Left ventricle myocardium superior (tissue), 1 donor: Measurements from ENCODE around the gene NEDD1. TPM values are rescaled to one million over a fixed set of nuclear protein-coding genes. Genes with fewer than 3 reads are reported as not detected.

Source experiments
- ATAC-seq: fragments of 200-7000 bp; cut with Tn5 transposase; one replicate; pipeline ENCODE4 v1.9.1; 2020; ENCODE audit warnings: mild to moderate bottlenecking, moderate library complexity
- DNase-seq: peaks from one replicate; pipeline ENCODE4 v3.0.0-alpha.2; 2020
- intact Hi-C: fragments of 100-400 bp; cut with micrococcal nuclease; formaldehyde crosslinking; loops from one replicate; pipeline ENCODE4 v1.11.0; 2022
- long read RNA-seq: library from polyadenylated mRNA; unstranded; transcript quantifications from one replicate; pipeline ENCODE4 v2.0.0, GENCODE V29; 2021
- total RNA-seq: library from RNA; stranded (reverse); fragmentation: NEBNext Ultra II Directional; extraction: Animal tissue kit (Norgen Biotek cat#: 25700); gene quantifications from one replicate; pipeline ENCODE4 v1.2.1, GENCODE V29; 2021
- donor health status: DM: no; HTN: yes; CAD: no; lungs with severe emphysema.

Gene NEDD1, protein sequence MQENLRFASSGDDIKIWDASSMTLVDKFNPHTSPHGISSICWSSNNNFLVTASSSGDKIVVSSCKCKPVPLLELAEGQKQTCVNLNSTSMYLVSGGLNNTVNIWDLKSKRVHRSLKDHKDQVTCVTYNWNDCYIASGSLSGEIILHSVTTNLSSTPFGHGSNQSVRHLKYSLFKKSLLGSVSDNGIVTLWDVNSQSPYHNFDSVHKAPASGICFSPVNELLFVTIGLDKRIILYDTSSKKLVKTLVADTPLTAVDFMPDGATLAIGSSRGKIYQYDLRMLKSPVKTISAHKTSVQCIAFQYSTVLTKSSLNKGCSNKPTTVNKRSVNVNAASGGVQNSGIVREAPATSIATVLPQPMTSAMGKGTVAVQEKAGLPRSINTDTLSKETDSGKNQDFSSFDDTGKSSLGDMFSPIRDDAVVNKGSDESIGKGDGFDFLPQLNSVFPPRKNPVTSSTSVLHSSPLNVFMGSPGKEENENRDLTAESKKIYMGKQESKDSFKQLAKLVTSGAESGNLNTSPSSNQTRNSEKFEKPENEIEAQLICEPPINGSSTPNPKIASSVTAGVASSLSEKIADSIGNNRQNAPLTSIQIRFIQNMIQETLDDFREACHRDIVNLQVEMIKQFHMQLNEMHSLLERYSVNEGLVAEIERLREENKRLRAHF
- total RNA-seq, result 14.3 TPM
- long read RNA-seq, full-length matches to known transcripts, result 20 of 31 reads
- long read RNA-seq, partial matches to known transcripts, result 3 of 31 reads
- long read RNA-seq, other reads (novel, unspliced or antisense), result 8 of 31 reads

DNA sequence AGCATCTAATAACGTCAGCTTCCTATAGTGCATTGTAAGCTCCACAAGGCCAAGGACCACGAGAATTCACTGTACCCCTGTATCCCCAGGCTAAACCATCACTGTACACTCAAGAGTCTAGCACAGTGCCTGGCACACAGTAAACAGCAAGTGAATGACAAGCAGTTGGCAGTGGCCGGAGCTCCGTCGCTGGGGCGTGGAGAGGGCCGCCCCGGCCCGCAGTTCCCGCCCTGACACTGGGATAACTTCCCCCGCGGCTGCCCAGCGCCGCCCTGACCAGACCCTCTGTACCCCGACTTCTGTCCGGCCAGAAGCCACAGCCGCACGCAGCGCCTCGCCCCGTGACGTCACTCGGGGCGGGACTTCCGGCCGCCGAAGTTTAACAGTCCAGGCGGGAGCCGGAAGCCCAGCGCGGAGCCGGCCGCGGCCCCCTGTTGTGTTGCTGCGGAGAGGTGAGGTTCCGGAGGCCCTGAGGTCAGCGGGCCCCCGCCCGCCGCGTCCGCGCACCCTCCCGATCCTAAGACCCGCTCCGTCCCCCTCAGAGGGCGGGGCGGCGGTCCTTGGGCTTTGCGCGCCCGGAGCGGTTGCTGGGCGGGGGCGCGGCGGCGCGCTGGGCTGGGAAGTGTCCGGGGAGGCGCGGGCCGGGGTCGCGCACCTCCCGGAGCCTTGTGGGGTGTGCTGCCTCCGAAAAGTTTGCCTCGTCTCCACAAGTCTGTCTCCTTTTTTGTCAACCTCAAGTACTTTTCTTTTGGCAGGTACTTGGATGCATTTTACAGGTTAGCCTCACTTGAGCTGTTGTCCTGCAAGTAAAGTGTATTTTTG, at the start of gene NEDD1:
Gene NEDD1 (plus strand): TSS at position 409 of the 822 bp plus-strand sequence. CDS start 2,503 bp downstream, outside the sequence.
- intact Hi-C loops, result no loop called here
- DNase-seq, result peak; percentile 94
- ATAC-seq, result peak; percentile 98

DNA sequence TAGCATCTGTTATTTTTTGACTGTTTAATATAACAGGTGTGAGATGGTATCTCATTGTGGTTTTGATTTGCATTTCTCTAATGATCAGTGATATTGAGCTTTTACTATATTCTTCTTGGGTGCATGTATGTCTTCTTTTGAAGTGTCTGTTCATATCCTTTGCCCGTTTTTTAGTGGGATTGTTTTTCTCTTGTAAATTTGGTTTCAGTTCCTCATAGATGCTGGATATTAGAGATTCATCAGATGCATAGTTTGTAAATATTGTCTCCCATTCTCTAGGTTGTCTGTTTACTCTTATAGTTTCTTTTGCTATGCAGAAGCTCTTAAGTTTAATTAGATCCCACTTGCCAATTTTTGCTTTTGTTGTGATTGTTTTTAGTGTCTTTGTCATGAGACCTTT, 48.9 kb upstream of the NEDD1 start:
- no peak for ATAC-seq
- DNase-seq, result no peak
- intact Hi-C loops, result no loop called here

DNA sequence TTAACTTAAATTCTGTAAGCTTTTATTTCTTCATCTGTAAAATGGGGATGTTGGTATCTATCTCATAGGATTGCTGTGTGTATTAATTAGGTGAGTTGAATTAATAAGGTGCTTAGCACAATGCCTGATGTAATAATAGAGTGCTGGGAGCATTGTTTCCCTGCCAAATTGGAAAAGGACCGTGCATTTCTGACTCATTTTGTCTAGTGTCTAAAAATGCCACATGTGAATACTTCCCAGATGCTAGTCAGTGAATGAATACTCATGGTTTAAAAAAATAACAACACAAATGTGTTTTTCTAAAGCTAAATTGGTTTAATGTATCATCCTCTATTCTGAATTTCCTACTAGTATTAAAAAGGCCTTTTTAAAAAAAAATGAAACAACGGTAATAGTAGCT, 45.4 kb upstream of the NEDD1 start:
- DNase-seq (no peak), ATAC-seq (no peak)
- intact Hi-C loops, result no loop called here

DNA sequence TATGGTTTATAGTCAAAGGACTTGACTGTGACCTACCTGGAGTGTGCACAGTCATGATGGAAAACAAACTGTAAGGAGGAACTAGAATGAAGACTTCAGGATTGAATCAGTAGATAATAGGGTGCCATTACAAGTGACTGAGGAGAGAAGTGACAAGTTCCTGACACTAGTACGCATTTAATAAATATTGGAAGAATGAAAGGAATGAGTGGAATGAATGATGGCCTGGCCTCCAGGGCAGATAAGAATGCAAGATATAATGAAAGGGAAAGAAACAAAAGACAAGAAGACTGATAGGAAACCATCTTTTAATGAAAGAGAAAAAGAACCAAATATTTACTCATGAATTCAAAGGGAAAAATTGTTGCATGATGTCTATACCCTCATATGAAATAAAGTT, 44.7 kb upstream of the NEDD1 start:
- intact Hi-C loops, result no loop called here
- ATAC-seq, result no peak
- no peak for DNase-seq

DNA sequence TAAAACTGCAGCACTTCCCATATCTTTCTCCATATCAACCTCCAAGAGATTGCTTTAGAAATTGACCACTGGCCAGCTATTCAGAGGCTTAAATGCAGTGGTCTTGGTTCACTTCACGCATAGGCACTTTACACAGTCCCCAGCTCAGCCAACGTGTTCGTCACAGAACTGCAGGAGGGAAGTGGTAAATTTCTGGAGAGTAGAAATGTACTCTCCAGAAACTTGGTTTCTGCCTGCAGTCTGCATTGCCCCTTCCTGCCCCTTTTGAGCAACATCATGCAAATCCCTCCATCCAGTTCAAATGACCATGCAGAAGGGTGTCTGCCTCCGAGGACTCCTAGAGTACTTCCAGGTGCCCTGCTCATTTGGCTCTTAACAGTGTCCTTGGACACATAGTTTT, 42.7 kb upstream of the NEDD1 start:
- intact Hi-C loops, result no loop called here

DNA sequence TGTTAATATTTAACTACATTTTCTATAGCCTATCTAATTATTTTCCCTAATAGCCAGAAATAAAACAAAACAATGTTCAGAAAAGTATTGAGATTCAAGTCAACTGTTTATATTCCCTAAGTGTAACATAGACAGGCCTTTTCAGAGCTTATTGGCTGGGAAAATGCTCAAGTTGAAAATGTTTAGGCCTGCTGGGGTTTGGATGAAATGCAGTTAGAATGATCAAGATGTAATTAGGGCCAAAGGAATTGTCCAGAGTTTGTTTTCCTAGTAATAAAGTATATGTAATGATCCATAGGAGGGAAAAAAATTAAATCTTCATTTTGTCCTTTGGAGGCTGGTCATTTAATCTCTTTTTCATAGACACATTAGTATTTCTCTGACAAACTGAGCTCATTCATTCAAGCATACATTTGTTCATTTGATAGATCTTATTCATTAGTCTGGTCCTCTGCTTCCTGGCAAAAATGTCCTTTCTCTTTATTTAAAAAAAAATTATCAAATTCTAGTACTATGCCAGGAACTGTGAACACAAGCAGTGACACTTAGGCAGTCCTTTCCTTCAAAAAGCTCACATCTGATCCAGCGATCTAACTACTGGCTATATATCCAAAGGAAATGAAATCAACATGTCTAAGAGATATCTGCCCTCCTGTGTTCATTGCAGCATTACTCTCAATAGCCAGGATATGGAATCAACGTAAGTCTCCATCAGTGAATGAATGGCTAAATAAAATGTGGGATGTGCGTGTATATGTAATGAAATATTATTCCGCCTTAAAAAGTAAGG, 40.1 kb upstream of the NEDD1 start:
- intact Hi-C loops, result no loop called here
- DNase-seq (no peak), ATAC-seq (no peak)

More for the DNA sequence above, 42.7 kb upstream of the NEDD1 start:
- DNase-seq, result no peak
- no peak for ATAC-seq

DNA sequence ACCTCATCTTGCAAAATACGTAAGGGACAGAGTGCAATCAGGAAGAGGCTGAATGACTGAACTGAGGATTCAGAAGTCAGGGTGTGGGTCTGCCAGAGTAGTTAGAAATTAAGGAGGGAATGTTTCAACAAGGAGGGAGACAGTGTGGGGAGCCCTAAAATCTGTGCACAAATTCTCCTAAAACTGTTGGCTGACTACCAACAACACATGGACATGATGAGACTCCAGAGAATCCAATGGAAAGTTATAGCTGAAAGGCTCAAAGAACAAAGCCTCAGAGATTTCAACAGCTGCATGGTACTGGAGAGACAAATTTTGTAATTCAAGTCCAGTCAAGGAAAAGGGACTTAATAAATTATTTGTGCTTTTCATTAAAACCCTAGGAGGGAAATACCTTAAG, 36.1 kb upstream of the NEDD1 start:
- intact Hi-C loops, result no loop called here
- ATAC-seq, result no peak
- DNase-seq, result no peak

DNA sequence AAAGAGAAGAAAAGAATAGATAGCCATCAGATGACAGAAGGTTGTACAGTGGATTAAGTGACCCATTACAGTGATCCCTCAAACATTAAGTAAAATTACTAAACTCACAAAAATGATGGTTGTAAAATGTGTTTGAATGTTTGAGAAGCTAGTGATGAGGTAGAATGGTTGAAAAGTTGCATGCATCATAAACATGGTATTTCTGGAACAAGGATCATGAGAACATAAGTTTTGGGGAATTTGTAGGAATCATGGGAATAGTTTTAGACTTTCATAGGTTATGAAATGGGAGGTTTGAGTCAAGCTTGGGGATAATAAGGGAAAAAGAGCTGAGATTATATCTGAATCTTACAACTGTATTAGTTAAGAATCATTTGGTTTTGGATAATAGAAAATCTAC, 34.1 kb upstream of the NEDD1 start:
- intact Hi-C loops, result no loop called here
- DNase-seq (no peak), ATAC-seq (no peak)

DNA sequence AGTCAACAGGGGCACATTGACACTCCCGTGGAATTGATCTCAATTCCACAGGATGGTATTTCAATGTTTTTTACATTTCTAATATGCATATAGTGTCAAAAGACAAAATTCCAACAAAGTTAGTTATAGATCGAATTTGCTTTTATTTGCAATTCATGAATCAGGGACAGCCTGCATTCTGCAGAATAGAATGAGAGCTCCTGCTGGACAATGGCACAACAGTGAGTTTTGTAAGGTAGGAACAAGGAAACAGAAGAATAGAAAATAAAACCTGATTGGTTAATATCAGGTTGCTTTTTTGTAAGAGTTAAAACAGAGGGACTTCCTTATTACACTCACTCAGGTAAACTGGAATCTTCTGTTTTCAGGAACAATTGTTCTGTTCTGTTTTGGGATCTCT, 32.8 kb upstream of the NEDD1 start:
- intact Hi-C loops, result no loop called here
- DNase-seq (no peak), ATAC-seq (no peak)

DNA sequence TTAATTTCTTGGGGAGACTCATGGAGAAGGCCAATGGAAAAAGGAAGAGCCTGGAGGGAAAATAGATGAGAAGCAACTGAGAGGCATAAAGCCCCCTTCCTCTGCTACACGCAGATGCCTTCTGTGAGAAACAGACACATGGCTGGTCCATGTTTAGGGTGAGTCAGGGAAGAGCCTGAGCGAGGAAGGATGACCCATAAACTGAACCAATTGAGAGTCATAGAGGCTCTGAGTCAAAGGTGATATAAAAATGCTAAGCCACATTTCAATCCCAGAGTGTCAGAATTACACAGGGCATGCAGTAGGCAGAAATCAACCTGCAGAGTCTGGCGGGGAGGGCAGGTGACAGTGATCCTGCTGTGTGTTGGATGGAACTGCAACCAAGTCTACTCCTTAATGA, 30.1 kb upstream of the NEDD1 start:
- DNase-seq, result no peak
- intact Hi-C loops, result no loop called here
- no peak for ATAC-seq

DNA sequence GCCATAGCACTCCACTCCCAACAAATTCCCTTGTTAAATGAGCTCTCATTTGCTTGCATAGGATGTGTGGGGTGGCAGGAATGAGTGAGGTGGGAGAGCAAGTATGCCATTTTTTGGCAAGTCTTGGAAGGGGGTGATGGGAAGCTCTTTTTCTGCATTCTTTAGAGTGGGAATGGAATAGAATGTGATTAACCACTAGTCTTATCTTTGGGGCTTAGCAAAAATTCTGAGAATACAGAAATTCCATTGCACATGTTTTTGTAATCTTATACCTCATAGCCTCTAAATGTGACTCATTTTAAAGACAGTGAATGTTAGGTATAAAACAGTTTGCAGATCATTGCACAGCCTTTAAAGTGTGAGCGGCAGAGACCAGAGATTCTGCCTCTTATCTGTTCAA, 28.4 kb upstream of the NEDD1 start:
- intact Hi-C loops, result no loop called here
- ATAC-seq (no peak), DNase-seq (no peak)

DNA sequence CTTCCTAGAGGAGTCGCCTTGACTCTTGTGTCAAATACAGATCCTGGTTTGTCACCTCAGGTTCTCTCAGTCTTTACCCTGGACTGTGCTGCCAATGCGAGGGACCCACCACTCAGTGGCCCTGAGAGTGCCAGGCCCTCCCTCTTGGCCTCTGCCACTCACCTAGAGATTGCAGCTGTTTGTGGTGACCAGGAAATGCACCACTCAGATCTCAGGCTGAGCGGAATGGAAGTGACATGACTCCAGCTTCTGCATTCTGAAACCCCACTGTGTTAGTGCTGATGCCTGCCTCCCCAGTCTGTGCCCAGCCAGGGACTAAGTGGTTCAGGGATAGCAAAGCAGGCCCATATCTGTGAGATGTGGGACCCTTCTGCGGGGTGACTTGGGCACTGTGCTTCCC, 27.8 kb upstream of the NEDD1 start:
- intact Hi-C loops, result no loop called here
- DNase-seq (no peak), ATAC-seq (no peak)

DNA sequence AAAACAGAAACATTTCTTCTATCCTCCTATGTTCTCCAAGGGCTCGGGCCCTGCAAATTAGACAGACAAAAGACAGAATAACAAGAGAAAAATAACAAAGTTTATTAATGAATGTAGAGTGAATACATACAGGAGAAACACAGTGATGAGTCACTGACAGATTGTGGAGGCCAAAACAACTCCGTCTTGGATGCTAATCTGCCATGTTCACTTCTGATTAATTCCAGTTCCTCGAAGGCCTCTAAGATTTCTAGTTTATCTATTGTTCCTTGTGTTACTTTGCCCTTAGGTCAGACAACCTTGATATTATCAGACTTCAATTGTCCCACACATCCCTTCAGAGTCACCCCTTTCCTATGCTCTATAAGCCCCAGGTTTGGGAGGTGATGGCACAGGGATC, 26.8 kb upstream of the NEDD1 start:
- DNase-seq, result no peak
- intact Hi-C loops, result no loop called here
- no peak for ATAC-seq

DNA sequence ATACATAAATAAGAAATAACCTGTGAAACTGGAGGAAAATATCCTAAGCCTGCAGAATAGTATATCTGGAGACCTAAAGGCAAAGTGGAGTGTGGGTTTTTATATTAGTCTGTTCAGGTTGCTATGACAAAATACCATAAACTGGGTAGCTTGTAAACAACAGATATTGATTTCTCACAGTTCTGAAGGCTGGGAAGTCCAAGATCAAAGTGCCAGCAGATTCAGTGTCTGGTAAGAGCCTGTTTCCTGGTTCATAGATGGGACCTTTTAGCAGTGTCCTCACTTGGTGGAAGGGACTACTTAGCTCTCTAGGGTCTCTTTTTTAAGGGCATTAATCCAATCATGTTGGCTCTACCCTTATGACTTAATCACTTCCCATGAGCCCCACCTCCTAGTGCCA, 25.4 kb upstream of the NEDD1 start:
- ATAC-seq (no peak), DNase-seq (no peak)
- intact Hi-C loops, result no loop called here

DNA sequence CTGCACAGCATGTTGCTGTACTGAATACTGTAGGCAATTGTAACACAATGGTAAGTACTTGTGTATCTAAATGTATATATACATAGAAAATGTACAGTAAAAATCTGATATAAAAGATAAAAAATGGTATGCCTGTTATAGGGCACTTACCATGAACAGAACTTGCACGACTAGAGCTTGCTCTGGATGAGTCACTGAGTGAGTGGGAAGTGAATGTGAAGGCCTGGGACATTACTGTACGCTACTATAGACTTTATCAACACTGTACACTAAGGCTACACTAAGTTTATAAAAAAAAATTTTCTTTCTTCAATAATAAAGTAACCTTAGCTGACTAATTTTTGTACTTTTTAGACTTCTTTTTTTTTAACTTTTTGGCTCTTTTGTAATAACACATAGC, 24.2 kb upstream of the NEDD1 start:
- no peak for ATAC-seq
- intact Hi-C loops, result no loop called here
- no peak for DNase-seq

DNA sequence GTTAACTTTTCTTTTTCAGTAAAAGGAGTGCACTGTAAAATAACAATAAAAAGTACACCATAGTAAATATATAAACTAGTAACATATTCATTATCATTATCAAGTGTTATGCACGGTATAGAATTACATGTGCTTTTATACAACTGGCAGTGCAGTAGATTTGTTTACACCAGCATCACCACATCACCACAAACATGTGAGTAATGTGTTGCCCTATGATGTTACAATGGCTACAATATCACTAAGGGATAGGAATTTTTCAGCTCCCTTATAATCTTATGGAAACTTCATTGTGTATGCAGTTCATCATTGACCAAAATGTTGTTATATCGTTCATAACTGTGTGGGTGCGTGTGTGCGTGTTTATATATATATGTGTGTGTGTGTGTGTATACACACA, 23.5 kb upstream of the NEDD1 start:
- no peak for DNase-seq
- intact Hi-C loops, result no loop called here
- no peak for ATAC-seq

DNA sequence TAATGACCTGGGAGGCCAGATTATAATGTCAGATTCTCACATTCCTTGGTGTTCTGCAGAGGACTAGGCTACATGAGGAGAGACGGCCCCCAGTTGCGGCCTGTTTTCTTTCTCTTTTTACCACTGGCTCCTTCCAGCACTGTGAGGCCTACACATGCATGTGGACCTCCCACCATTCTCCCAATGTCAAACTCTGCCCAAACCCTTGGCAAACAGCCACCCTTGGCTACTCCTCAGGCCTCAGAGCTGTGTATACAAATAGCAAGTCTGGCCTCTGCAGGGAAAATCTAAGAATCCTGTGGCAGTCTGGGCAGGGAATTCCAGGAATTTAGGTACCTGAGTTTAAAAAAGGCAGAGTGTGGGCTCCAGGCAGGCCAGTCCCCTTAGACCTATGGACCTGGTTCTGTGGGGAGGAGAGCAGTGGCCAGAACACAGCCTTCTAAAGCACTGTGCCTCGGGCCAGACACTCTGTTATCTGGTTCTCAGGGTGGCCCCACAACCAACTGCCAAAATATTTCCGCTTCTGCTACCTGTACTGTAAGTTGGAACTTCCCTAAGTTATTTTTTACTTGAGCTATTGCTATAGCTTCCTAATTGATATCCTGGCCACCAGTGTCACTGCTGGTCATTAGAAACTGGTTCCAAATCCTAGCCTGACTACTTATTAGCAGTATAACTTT, 19.9 kb upstream of the NEDD1 start:
- no peak for DNase-seq

DNA sequence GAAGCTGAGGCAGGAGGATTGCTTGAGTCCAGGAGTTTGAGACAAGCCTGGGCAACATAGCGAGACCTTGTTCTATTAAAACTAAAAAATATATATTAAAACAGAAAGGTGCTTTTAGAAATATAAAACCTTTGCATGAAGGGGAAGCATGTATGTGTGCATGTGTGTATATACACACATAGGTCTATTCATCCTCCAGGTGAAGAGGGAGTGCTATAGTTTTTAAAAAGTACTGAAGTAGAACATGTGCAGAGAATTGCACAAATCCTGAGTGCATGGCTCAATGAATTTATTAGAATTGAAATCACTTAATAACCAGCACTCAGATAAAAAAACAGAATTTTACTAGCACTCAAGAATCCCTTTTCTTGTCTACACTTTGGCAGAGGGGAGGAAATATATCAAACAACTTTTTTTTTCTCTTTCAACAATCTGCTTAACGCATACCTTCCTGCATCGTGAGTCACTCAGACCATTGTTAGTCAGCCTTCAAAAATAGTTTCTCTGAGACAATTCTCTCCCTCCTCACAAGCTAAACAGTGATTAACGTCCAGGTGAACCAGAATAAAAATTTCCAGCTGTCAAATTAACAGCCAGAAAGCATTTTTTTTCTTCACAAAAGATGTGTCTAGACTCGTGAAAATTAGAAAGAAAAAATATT, 17.7 kb upstream of the NEDD1 start:
- ATAC-seq (no peak), DNase-seq (no peak)
- intact Hi-C loops, result no loop called here

More for the DNA sequence above, 19.9 kb upstream of the NEDD1 start:
- peak; percentile 25 for ATAC-seq
- intact Hi-C loops, result no loop called here
